Epithelial cell of esophagus (primary cell): Measurements from ENCODE around the gene CCSER2.

Source experiments
- DNase-seq: peaks from one replicate; pipeline ENCODE4 v3.0.0; 2010; ENCODE audit warnings: low read depth
- H3K4me3 ChIP-seq: 2 replicates; pipeline ENCODE4 v1.5.1; 2011; ENCODE audit warnings: mild to moderate bottlenecking, low read length, control low read depth
- CTCF ChIP-seq: IDR thresholded peaks from 2 replicates; pipeline ENCODE4 v1.5.1; 2011; ENCODE audit warnings: low read depth, mild to moderate bottlenecking, low read length, control low read depth, inconsistent platforms; ENCODE audit not compliant: insufficient read depth; ENCODE audit errors: missing control alignments

Gene CCSER2

GRCh38 chr10:84511709-84512285, 183.4 kb downstream of the CCSER2 start:
- H3K4me3 ChIP-seq = no peak overlapping the region
- DNase-seq = no peak
- TF ChIP-seq CTCF = no peak

GRCh38 chr10:84517554-84517953, 189.2 kb downstream of the CCSER2 start:
- H3K4me3 ChIP-seq = no peak overlapping the region
- TF ChIP-seq CTCF = no peak
- DNase-seq = no peak

- no peak for DNase-seq
- TF ChIP-seq CTCF = no peak
- no peak overlapping the region for H3K4me3 ChIP-seq
These were observed 190.8 kb downstream of the CCSER2 start for GRCh38 chr10:84519235-84519634.

GRCh38 chr10:84521013-84521412, 192.6 kb downstream of the CCSER2 start:
- no peak for TF ChIP-seq CTCF
- DNase-seq = no peak
- H3K4me3 ChIP-seq = no peak overlapping the region

GRCh38 chr10:84521468-84521867, 193.1 kb downstream of the CCSER2 start:
- no peak for DNase-seq
- no peak for TF ChIP-seq CTCF

GRCh38 chr10:84522612-84523462, 194.4 kb downstream of the CCSER2 start:
- no peak overlapping the region for H3K4me3 ChIP-seq
- no peak for TF ChIP-seq CTCF
- DNase-seq = peak; percentile 41

More at GRCh38 chr10:84521468-84521867, 193.1 kb downstream of the CCSER2 start:
- H3K4me3 ChIP-seq = no peak overlapping the region

GRCh38 chr10:84523526-84523925, 195.1 kb downstream of the CCSER2 start:
- TF ChIP-seq CTCF = no peak
- DNase-seq = peak; percentile 46
- H3K4me3 ChIP-seq = no peak overlapping the region
